GM12878 (cell line): Measurements from ENCODE around the gene TOMM34. TPM values are rescaled to one million over a fixed set of nuclear protein-coding genes. Genes with fewer than 3 reads are reported as not detected.

Source experiments
- ATAC-seq: fragments of 200-7000 bp; cut with Tn5 transposase; 3 replicates; pipeline ENCODE4 v1.9.1; 2020; ENCODE audit warnings: mild to moderate bottlenecking, moderate library complexity
- BruUV-seq: library from RNA; stranded (reverse); fragments of 400-500 nt; replicated peaks from 2 replicates; lab custom pipeline; 2021; lab: Mats Ljungman, UMichigan
- CTCF ChIA-PET: fragments of 300-600 bp; sonication (Branson Sonifier 250); formaldehyde crosslinking; extraction: SDS; loops from one replicate; lab custom pipeline; 2021; ENCODE audit warnings: inconsistent platforms; lab: Yijun Ruan, JAX
- POLR2A ChIA-PET: fragments of 350-600 bp; formaldehyde crosslinking; extraction: SDS; loops from one replicate; lab custom pipeline; 2021; ENCODE audit warnings: inconsistent platforms; lab: Charles Lee
- RAD21 ChIA-PET: fragments of 300-600 bp; sonication (Branson Sonifier 250); formaldehyde crosslinking; loops from one replicate; lab custom pipeline; 2023; ENCODE audit warnings: antibody characterized with exemption; ENCODE audit not compliant: unreplicated experiment; lab: Charles Lee
- SMC1A ChIA-PET: fragments of 300-600 bp; sonication (Branson Sonifier 250); formaldehyde crosslinking; loops from one replicate; lab custom pipeline; 2023; ENCODE audit not compliant: unreplicated experiment, uncharacterized antibody; lab: Charles Lee
- DNase-seq: peaks from one replicate; pipeline ENCODE4 v3.0.0-alpha.2; 2011; ENCODE audit warnings: low read depth, low spot score
- FAIRE-seq: peaks from 3 replicates; lab custom pipeline; 2011; peaks lifted over from hg19 to GRCh38; lab: Jason Lieb, UNC
- H2AFZ ChIP-seq: 2 replicates; pipeline ENCODE4 v1.6.0; 2011; ENCODE audit warnings: low read depth, low read length, control low read depth; ENCODE audit not compliant: control insufficient read depth
- H3K27ac ChIP-seq: 2 replicates; pipeline ENCODE4 v1.5.1; 2011; ENCODE audit warnings: control low read depth; ENCODE audit not compliant: control insufficient read depth, insufficient read depth
- H3K27me3 ChIP-seq, 2 experiments: replicated peaks in 1 of 2; 2 replicates each; pipeline versions ENCODE4 v1.6.0 to v1.6.1; 2011; ENCODE audit warnings: low read length in 1 of 2; ENCODE audit not compliant: control insufficient read depth in 2 of 2, insufficient read depth in 2 of 2
- H3K36me3 ChIP-seq, 2 experiments: 2 replicates each; pipeline ENCODE4 v1.5.1; 2011; ENCODE audit warnings: low read length in 1 of 2; ENCODE audit not compliant: control insufficient read depth in 2 of 2, insufficient read depth in 2 of 2
- H3K4me1 ChIP-seq: 2 replicates; pipeline ENCODE4 v1.6.1; 2011; ENCODE audit warnings: mild to moderate bottlenecking, low read length, moderate library complexity, mixed read lengths; ENCODE audit not compliant: control insufficient read depth, insufficient read depth
- H3K4me2 ChIP-seq: 2 replicates; pipeline ENCODE4 v1.6.0; 2011; ENCODE audit warnings: control low read depth; ENCODE audit not compliant: control insufficient read depth, insufficient read depth
- H3K4me3 ChIP-seq: fragments of 200-600 bp; sonication (generic); 2 replicates; pipeline ENCODE4 v1.5.1; 2016
- H3K79me2 ChIP-seq: 2 replicates; pipeline ENCODE4 v1.6.0; 2011; ENCODE audit warnings: low read length; ENCODE audit not compliant: control insufficient read depth, insufficient read depth
- H3K9ac ChIP-seq: 2 replicates; pipeline ENCODE4 v1.8.0; 2011; ENCODE audit warnings: low read length, control low read depth, mixed read lengths; ENCODE audit not compliant: control insufficient read depth, insufficient read depth
- H3K9me3 ChIP-seq: replicated peaks from 3 replicates; pipeline ENCODE4 v1.5.1; 2011; ENCODE audit warnings: mild to moderate bottlenecking, low read length; ENCODE audit not compliant: control insufficient read depth, insufficient read depth
- H4K20me1 ChIP-seq: 2 replicates; pipeline ENCODE4 v1.6.0; 2011; ENCODE audit not compliant: control insufficient read depth, insufficient read depth
- CBX5 ChIP-seq: sonication (generic); IDR thresholded peaks from 2 replicates; pipeline ENCODE4 v1.6.1; 2016; ENCODE audit warnings: low read depth, moderate library complexity, mild to moderate bottlenecking, inconsistent platforms
- NR2F1 ChIP-seq: fragments of 450-650 bp; conservative IDR thresholded peaks from 2 replicates; pipeline ENCODE4 v1.6.1; 2017; ENCODE audit warnings: mild to moderate bottlenecking
- RB1 ChIP-seq: fragments of 450-650 bp; formaldehyde crosslinking; IDR thresholded peaks from 2 replicates; pipeline ENCODE4 v1.6.1; 2017; ENCODE audit warnings: mild to moderate bottlenecking, borderline replicate concordance
- SKIL ChIP-seq: fragments of 450-650 bp; IDR thresholded peaks from 2 replicates; pipeline ENCODE4 v1.6.1; 2017; ENCODE audit warnings: mild to moderate bottlenecking, low read depth, inconsistent platforms; ENCODE audit not compliant: poor library complexity, severe bottlenecking
- SPI1 ChIP-seq: IDR thresholded peaks from 2 replicates; pipeline ENCODE4 v1.6.1; 2011; ENCODE audit warnings: low read depth, mild to moderate bottlenecking, low read length, moderate library complexity, borderline replicate concordance; ENCODE audit not compliant: insufficient read depth
- SUPT20H ChIP-seq: IDR thresholded peaks from 2 replicates; pipeline ENCODE4 v1.6.1; 2011; ENCODE audit warnings: low read depth, mild to moderate bottlenecking, low read length, moderate library complexity, borderline replicate concordance; ENCODE audit not compliant: control insufficient read depth
- WGBS: methylation state at CpG from one replicate; pipeline ENCODE4 v1.1.6; 2016; ENCODE audit warnings: low lambda C conversion rate; ENCODE audit not compliant: insufficient replicate concordance, insufficient coverage; ENCODE audit errors: missing lambda C conversion rate; 5-methylcytosine and 5-hydroxymethylcytosine counted together
- in situ Hi-C: fragments of 300-500 bp; cut with MboI; formaldehyde crosslinking; loops from 9 replicates; pipeline ENCODE4 v1.14.3; 2018; ENCODE audit warnings: mixed read lengths
- intact Hi-C: fragments of 100-400 bp; cut with micrococcal nuclease; formaldehyde crosslinking; loops from one replicate; pipeline ENCODE4 v1.14.2; 2022; ENCODE audit not compliant: unreplicated experiment
- polyA plus RNA-seq, 11 experiments: library from polyadenylated mRNA; depleted of rRNA in 4 of 11; unstranded in 6 of 11; stranded (reverse) in 5 of 11; fragments of >200 nt; fragmentation: Nextera tagmentation in 4 of 11; fragmentation: Illumina TruSeq in 1 of 11; extraction: Ambion mirVana in 4 of 11; extraction: Trizol in 1 of 11; gene quantifications; 1 replicate in 1 of 11; 2 replicates in 10 of 11; pipeline versions ENCODE4 v1.2.1 to v1.2.3, GENCODE V29; 2011 to 2016; ENCODE audit warnings: inconsistent platforms in 2 of 11, missing spikeins in 2 of 11, low read depth in 1 of 11
- total RNA-seq, 4 experiments: library from RNA; depleted of rRNA in 3 of 4; stranded (reverse); fragments of >200 nt in 3 of 4; fragmentation: Illumina TruSeq in 1 of 4; extraction: Trizol in 1 of 4; gene quantifications; 2 replicates each; pipeline versions ENCODE4 v1.2.1 to v1.2.3, GENCODE V29; 2013 to 2021
- TF ChIP-seq, protein P1 (sequence below): fragments of 450-650 bp; conservative IDR thresholded peaks from 2 replicates; pipeline ENCODE4 v1.6.1; 2017; ENCODE audit warnings: mild to moderate bottlenecking, moderate library complexity

TOMM34 gene
- total and polyA plus RNA-seq, 10 of the 15 experiments (the other 5 are each of a cell fraction or from before 2014, with no cell fraction given): 14.0 to 73.8 (median 43.9) TPM

GRCh38 chr20:44930517-44931168, 29.6 kb downstream of the TOMM34 start (continued):
- TF ChIP-seq SPI1 (no peak), CBX5 (no peak)
- TF ChIP-seq, protein P1, sequence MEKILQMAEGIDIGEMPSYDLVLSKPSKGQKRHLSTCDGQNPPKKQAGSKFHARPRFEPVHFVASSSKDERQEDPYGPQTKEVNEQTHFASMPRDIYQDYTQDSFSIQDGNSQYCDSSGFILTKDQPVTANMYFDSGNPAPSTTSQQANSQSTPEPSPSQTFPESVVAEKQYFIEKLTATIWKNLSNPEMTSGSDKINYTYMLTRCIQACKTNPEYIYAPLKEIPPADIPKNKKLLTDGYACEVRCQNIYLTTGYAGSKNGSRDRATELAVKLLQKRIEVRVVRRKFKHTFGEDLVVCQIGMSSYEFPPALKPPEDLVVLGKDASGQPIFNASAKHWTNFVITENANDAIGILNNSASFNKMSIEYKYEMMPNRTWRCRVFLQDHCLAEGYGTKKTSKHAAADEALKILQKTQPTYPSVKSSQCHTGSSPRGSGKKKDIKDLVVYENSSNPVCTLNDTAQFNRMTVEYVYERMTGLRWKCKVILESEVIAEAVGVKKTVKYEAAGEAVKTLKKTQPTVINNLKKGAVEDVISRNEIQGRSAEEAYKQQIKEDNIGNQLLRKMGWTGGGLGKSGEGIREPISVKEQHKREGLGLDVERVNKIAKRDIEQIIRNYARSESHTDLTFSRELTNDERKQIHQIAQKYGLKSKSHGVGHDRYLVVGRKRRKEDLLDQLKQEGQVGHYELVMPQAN: no peak
- TF ChIP-seq, all 136 proteins: peak for 0

- no peaks in the 10 kb centered on the region for H3K79me2 ChIP-seq
- H3K9me3 ChIP-seq: no peaks in the 10 kb centered on the region
- ATAC-seq: no peak
- H3K4me2 ChIP-seq: no peak overlapping the region
- H3K4me1 ChIP-seq: no peaks in the 10 kb centered on the region
- H2AFZ ChIP-seq: no peak overlapping the region
- H4K20me1 ChIP-seq: no peaks in the 10 kb centered on the region
- H3K27ac ChIP-seq: no peak overlapping the region
- intact Hi-C loops: no loop called here
- CTCF ChIA-PET: interaction anchor here (1.3 kb wide), 1 partner anchor 17 kb away, joined by 3 read pairs; no protein-coding TSS in a partner anchor
- TF ChIP-seq SUPT20H (no peak), SKIL (no peak), RB1 (no peak), NR2F1 (no peak)
- TF ChIP-seq, all 136 proteins: peak for 0
- RAD21 ChIA-PET: no interaction called here
- SMC1A ChIA-PET: no interaction called here
- DNase-seq: no peak
- 80% methylated on average over 3 of the region's 3 CpGs for WGBS
- H3K27me3 ChIP-seq: no peaks in the 10 kb centered on the region
- peaks cover 0 to 8% of the 10 kb centered on the region in 2 experiments; a peak in 2 of 4 replicates for H3K36me3 ChIP-seq
- H3K4me3 ChIP-seq: no peak overlapping the region
- BruUV-seq: no TSS peak
- H3K9ac ChIP-seq: no peak overlapping the region
- FAIRE-seq: no peak
- POLR2A ChIA-PET: interaction anchor here (0.6 kb wide), 1 partner anchor 78 kb away, joined by 3 read pairs; no protein-coding TSS in a partner anchor
- in situ Hi-C loops: no loop called here
Measured at GRCh38 chr20:44928595-44928994, 31.6 kb downstream of the TOMM34 start.
